ENCODE data around the gene CCDC148. TPM values are rescaled to one million over a fixed set of nuclear protein-coding genes. Genes with fewer than 3 reads are reported as not detected.

CCDC148 gene
- total and polyA plus RNA-seq, 2 donors (not counting 3 experiments of a cell fraction or from before 2014, with no cell fraction given) = 0.04 to 0.69 TPM

DNA sequence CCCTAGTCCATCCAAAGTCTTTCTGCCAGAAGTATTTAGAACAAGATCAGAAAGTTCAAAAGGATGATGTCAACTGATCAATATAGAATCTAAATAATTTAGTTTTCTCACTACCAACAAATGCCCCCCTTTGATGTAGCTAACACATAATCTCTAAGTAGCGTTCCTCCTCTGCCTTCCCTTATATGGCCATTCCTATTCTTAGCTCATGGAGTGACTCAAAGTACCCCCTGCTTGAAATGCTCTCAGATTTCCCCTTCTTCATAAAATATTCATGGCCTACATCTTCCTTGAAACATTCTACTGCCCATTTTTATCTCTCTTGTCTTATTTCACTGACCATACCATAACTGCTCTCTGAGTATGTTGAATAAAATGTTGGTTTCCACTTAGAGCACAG, 203.4 kb downstream of the CCDC148 start:
- TF ChIP-seq GATA2 (IDR thresholded peaks at IDR 0.05; ENCODE audit: insufficient read depth, insufficient read length, low read depth, low read length) = no peak
- no peak for TF ChIP-seq POLR2AphosphoS5 (IDR thresholded peaks at IDR 0.05; ENCODE audit: insufficient read depth, low read depth, low read length)
- TF ChIP-seq JUN (IDR thresholded peaks at IDR 0.05; ENCODE audit: borderline replicate concordance, insufficient read depth, insufficient read length, low read depth) = no peak
- TF ChIP-seq MYC (IDR thresholded peaks at IDR 0.05; ENCODE audit: low read depth, low read length) = no peak
- H3K27ac ChIP-seq (ENCODE audit: insufficient read depth, low read depth, low read length) = no peak overlapping the region
- DNase-seq (ENCODE audit: low read depth, low spot score) (no peak), FAIRE-seq (no peak)
- no peaks in the 10 kb centered on the region for H3K9me3 ChIP-seq (replicated peaks; ENCODE audit: control insufficient read depth, insufficient read depth, low read length)
- H3K36me3 ChIP-seq (ENCODE audit: control insufficient read depth in 2 of 2, extremely low read depth in 1 of 2, insufficient read depth in 2 of 2, low read length in 2 of 2) = no peaks in the 10 kb centered on the region
- peaks cover 6 to 23% of the 10 kb centered on the region in 2 experiments for H3K27me3 ChIP-seq (ENCODE audit: control insufficient read depth in 2 of 2, insufficient read depth in 2 of 2, low read length in 2 of 2)
- H3K79me2 ChIP-seq (ENCODE audit: control insufficient read depth, insufficient read depth, low read length) = no peaks in the 10 kb centered on the region
- ChIA-PET POLR2A (no interaction called here), CTCF (no interaction called here)
- no peak overlapping the region for H3K9ac ChIP-seq (replicated peaks; ENCODE audit: extremely low read depth, insufficient read depth, low read length)
- no TSS peak for BruUV-seq (replicated peaks)
- no peaks in the 10 kb centered on the region for H3K4me1 ChIP-seq (ENCODE audit: control insufficient read depth, extremely low read depth, insufficient read depth, low read length)
- no peak overlapping the region for H3K4me3 ChIP-seq (replicated peaks in 1 of 3; ENCODE audit: insufficient read depth in 1 of 3, low read depth in 1 of 3, low read length in 3 of 3)
- no peaks in the 10 kb centered on the region for H4K20me1 ChIP-seq (replicated peaks; ENCODE audit: control insufficient read depth, extremely low read depth, insufficient read depth, low read length)
- H3K9me1 ChIP-seq (replicated peaks; ENCODE audit: control insufficient read depth, extremely low read depth, insufficient read depth, low read length) = no peaks in the 10 kb centered on the region
- no peak overlapping the region for H3K4me2 ChIP-seq (ENCODE audit: insufficient read depth, low read length)
- dilution Hi-C loops (cut with MboI; ENCODE audit: extremely low pct_ligation_motif_present, low sequenced_read_pairs) = no loop called here
- intact Hi-C loops (cut with micrococcal nuclease) = no loop called here
- H2AFZ ChIP-seq (ENCODE audit: low read depth, low read length) = no peak overlapping the region

DNA sequence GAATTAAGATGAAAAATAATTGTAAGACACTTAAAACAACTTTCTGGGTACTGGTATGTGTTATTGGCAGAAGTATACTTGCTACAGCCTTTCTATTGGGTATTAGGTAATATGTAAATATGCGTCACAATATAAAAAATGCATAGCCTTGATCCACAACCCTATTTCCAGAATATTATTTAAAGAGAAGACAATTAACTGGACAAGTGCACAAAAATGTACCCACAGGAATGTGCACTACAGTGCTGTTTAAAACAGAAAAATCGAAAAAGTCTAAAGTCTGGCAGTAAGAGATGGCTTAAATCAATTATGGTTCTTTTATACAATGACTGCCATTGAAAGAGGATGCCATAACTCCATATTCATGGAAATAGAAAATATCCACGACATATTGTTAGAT, 205.2 kb downstream of the CCDC148 start:
- no TSS peak for BruUV-seq (replicated peaks)
- intact Hi-C loops (cut with micrococcal nuclease) = no loop called here
- Histone ChIP-seq H3K9me3 (replicated peaks; ENCODE audit: control insufficient read depth, insufficient read depth, low read length) (no peaks in the 10 kb centered on the region), H4K20me1 (replicated peaks; ENCODE audit: control insufficient read depth, extremely low read depth, insufficient read depth, low read length) (no peaks in the 10 kb centered on the region), H3K4me3 (replicated peaks in 1 of 3; ENCODE audit: insufficient read depth in 1 of 3, low read depth in 1 of 3, low read length in 3 of 3) (no peak overlapping the region), H2AFZ (ENCODE audit: low read depth, low read length) (no peak overlapping the region), H3K79me2 (ENCODE audit: control insufficient read depth, insufficient read depth, low read length) (no peaks in the 10 kb centered on the region), H3K4me1 (ENCODE audit: control insufficient read depth, extremely low read depth, insufficient read depth, low read length) (no peaks in the 10 kb centered on the region), H3K9ac (replicated peaks; ENCODE audit: extremely low read depth, insufficient read depth, low read length) (no peak overlapping the region), H3K9me1 (replicated peaks; ENCODE audit: control insufficient read depth, extremely low read depth, insufficient read depth, low read length) (no peaks in the 10 kb centered on the region), H3K4me2 (ENCODE audit: insufficient read depth, low read length) (no peak overlapping the region), H3K36me3 (ENCODE audit: control insufficient read depth in 2 of 2, extremely low read depth in 1 of 2, insufficient read depth in 2 of 2, low read length in 2 of 2) (no peaks in the 10 kb centered on the region), H3K27ac (ENCODE audit: insufficient read depth, low read depth, low read length) (no peak overlapping the region), H3K27me3 (ENCODE audit: control insufficient read depth in 2 of 2, insufficient read depth in 2 of 2, low read length in 2 of 2) (peaks cover 4 to 10% of the 10 kb centered on the region in 2 experiments)
- FAIRE-seq = no peak
- TF ChIP-seq MYC (IDR thresholded peaks at IDR 0.05; ENCODE audit: low read depth, low read length) (no peak), POLR2A (IDR thresholded peaks at IDR 0.05; ENCODE audit: low read depth, low read length) (no peak), GATA2 (IDR thresholded peaks at IDR 0.05; ENCODE audit: insufficient read depth, insufficient read length, low read depth, low read length) (no peak), JUN (IDR thresholded peaks at IDR 0.05; ENCODE audit: borderline replicate concordance, insufficient read depth, insufficient read length, low read depth) (no peak), EZH2 (IDR thresholded peaks at IDR 0.05; ENCODE audit: borderline replicate concordance, low read depth, low read length, severe bottlenecking) (no peak), POLR2AphosphoS5 (IDR thresholded peaks at IDR 0.05; ENCODE audit: insufficient read depth, low read depth, low read length) (no peak), FOS (IDR thresholded peaks at IDR 0.05; ENCODE audit: borderline replicate concordance, insufficient read depth, low read length) (no peak)
- TF ChIP-seq, protein P1, sequence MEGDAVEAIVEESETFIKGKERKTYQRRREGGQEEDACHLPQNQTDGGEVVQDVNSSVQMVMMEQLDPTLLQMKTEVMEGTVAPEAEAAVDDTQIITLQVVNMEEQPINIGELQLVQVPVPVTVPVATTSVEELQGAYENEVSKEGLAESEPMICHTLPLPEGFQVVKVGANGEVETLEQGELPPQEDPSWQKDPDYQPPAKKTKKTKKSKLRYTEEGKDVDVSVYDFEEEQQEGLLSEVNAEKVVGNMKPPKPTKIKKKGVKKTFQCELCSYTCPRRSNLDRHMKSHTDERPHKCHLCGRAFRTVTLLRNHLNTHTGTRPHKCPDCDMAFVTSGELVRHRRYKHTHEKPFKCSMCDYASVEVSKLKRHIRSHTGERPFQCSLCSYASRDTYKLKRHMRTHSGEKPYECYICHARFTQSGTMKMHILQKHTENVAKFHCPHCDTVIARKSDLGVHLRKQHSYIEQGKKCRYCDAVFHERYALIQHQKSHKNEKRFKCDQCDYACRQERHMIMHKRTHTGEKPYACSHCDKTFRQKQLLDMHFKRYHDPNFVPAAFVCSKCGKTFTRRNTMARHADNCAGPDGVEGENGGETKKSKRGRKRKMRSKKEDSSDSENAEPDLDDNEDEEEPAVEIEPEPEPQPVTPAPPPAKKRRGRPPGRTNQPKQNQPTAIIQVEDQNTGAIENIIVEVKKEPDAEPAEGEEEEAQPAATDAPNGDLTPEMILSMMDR (IDR thresholded peaks at IDR 0.05; ENCODE audit: extremely low read depth in 1 of 2, insufficient read depth in 1 of 2, low read depth in 1 of 2, low read length in 2 of 2) = no peak
- TF ChIP-seq, protein P2, sequence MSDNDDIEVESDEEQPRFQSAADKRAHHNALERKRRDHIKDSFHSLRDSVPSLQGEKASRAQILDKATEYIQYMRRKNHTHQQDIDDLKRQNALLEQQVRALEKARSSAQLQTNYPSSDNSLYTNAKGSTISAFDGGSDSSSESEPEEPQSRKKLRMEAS (IDR thresholded peaks at IDR 0.05; ENCODE audit: insufficient read depth, insufficient read length) = no peak
- dilution Hi-C loops (cut with MboI; ENCODE audit: extremely low pct_ligation_motif_present, low sequenced_read_pairs) = no loop called here
- DNase-seq (ENCODE audit: low read depth, low spot score) = no peak
- ChIA-PET CTCF (no interaction called here), POLR2A (no interaction called here)

Data from endothelial cell of umbilical vein (primary cell).